OCI-LY3 (cell line): ENCODE data around the gene CD2AP.

Source experiments
- H2AFZ ChIP-seq: fragments of 200-600, 300-600 bp; shearing (Covaris generic); 2 replicates; pipeline ENCODE4 v1.6.0; 2014; ENCODE audit warnings: antibody characterized with exemption, low read depth, low read length
- H3K27ac ChIP-seq: fragments of 200-600, 300-600 bp; sonication (generic); 2 replicates; pipeline ENCODE4 v1.5.1; 2014; ENCODE audit warnings: mild to moderate bottlenecking, low read length, moderate library complexity, mixed read lengths
- H3K27me3 ChIP-seq: fragments of 200-600, 300-600 bp; sonication (generic); 2 replicates; pipeline ENCODE4 v1.6.1; 2014; ENCODE audit warnings: low read depth, low read length, mixed read lengths
- H3K36me3 ChIP-seq: fragments of 200-600, 300-600 bp; sonication (generic); replicated peaks from 2 replicates; pipeline ENCODE3; 2014; ENCODE audit warnings: low read depth, low read length, mixed read lengths
- H3K4me1 ChIP-seq: fragments of 300-600, 200-600 bp; sonication (generic); 2 replicates; pipeline ENCODE4 v1.6.1; 2014; ENCODE audit warnings: low read length, mixed read lengths
- H3K4me2 ChIP-seq: fragments of 200-600, 300-600 bp; sonication (generic); 2 replicates; pipeline ENCODE4 v1.6.1; 2014; ENCODE audit warnings: low read length, mixed read lengths
- H3K4me3 ChIP-seq: fragments of 300-600, 200-600 bp; sonication (generic); 2 replicates; pipeline ENCODE4 v1.5.1; 2014; ENCODE audit warnings: antibody characterized with exemption, mild to moderate bottlenecking, low read length, moderate library complexity
- H3K79me2 ChIP-seq: fragments of 300-600, 200-600 bp; shearing (Covaris generic); 2 replicates; pipeline ENCODE4 v1.6.1; 2014; ENCODE audit warnings: mild to moderate bottlenecking, low read length, mixed read lengths
- H3K9ac ChIP-seq: fragments of 300-600, 200-600 bp; shearing (Covaris generic); 2 replicates; pipeline ENCODE4 v1.6.0; 2014; ENCODE audit warnings: mild to moderate bottlenecking, low read length, moderate library complexity
- H3K9me3 ChIP-seq: fragments of 200-600, 300-600 bp; shearing (Covaris generic); 2 replicates; pipeline ENCODE4 v1.6.1; 2014; ENCODE audit warnings: low read length, mixed read lengths; ENCODE audit not compliant: insufficient read depth
- H4K20me1 ChIP-seq: fragments of 200-600, 300-600 bp; sonication (generic); 2 replicates; pipeline ENCODE4 v1.6.1; 2016; ENCODE audit warnings: low read length, mixed read lengths; ENCODE audit not compliant: insufficient read depth
- CTCF ChIP-seq: fragments of 200-600, 300-600 bp; sonication (generic); IDR thresholded peaks from 2 replicates; pipeline ENCODE4 v1.5.1; 2014; ENCODE audit warnings: antibody characterized with exemption, low read length, low read depth
- EZH2phosphoT487 ChIP-seq: fragments of 200-600 bp; shearing (Covaris generic); IDR thresholded peaks from 2 replicates; pipeline ENCODE4 v1.6.1; 2018; ENCODE audit warnings: antibody characterized with exemption, mixed run types, low read depth

The CD2AP gene

GRCh38 chr6:47465117-47465516 lies 12.5 kb upstream of the CD2AP start:
- H3K27ac ChIP-seq: no peak overlapping the region

DNA sequence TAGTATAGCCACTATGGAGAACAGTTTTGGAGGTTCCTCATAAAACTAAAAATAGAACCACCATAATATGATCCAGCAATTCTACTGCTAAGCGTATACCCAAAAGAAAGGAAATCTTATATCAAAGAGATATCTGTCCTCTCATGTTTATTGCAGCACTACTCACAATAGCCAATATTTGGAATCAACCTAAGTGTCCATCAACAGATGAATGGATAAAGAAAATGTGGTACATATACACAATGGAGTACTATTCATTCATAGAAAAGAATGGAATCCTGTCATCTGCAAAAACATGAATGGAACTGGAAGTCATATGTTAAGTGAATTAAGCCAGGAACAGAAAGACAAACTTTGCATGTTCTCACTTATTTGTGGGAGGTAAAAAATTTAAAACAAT lies 5.7 kb upstream of the CD2AP start:
- no peak overlapping the region for H3K9ac ChIP-seq
- no peaks in the 10 kb centered on the region for H3K36me3 ChIP-seq
- no peak overlapping the region for H3K4me3 ChIP-seq
- H3K79me2 ChIP-seq: no peaks in the 10 kb centered on the region
- no peak overlapping the region for H2AFZ ChIP-seq
- no peaks in the 10 kb centered on the region for H4K20me1 ChIP-seq
- peaks cover 9% of the 10 kb centered on the region for H3K4me1 ChIP-seq
- no peak overlapping the region for H3K27ac ChIP-seq
- H3K4me2 ChIP-seq: no peak overlapping the region
- H3K9me3 ChIP-seq: no peaks in the 10 kb centered on the region
- H3K27me3 ChIP-seq: no peaks in the 10 kb centered on the region
- TF ChIP-seq EZH2phosphoT487 (no peak), CTCF (no peak)

More at GRCh38 chr6:47465117-47465516, 12.5 kb upstream of the CD2AP start:
- H3K79me2 ChIP-seq: no peaks in the 10 kb centered on the region
- TF ChIP-seq EZH2phosphoT487 (no peak), CTCF (no peak)
- H3K27me3 ChIP-seq: no peaks in the 10 kb centered on the region
- H3K36me3 ChIP-seq: no peaks in the 10 kb centered on the region
- no peak overlapping the region for H3K4me2 ChIP-seq
- H3K4me3 ChIP-seq: no peak overlapping the region
- no peaks in the 10 kb centered on the region for H4K20me1 ChIP-seq
- peaks cover 7% of the 10 kb centered on the region; the same call in 1 of the 2 replicates for H3K9me3 ChIP-seq
- H2AFZ ChIP-seq: no peak overlapping the region
- H3K4me1 ChIP-seq: peaks cover 23% of the 10 kb centered on the region
- no peak overlapping the region for H3K9ac ChIP-seq

GRCh38 chr6:47473791-47474346 lies 3.7 kb upstream of the CD2AP start:
- Histone ChIP-seq H3K9ac (no peak overlapping the region), H4K20me1 (peaks cover 3% of the 10 kb centered on the region), H3K4me3 (no peak overlapping the region), H3K4me1 (peaks cover 9% of the 10 kb centered on the region), H3K4me2 (no peak overlapping the region), H3K9me3 (no peaks in the 10 kb centered on the region), H3K79me2 (peaks cover 11% of the 10 kb centered on the region), H3K27me3 (no peaks in the 10 kb centered on the region), H3K27ac (no peak overlapping the region), H3K36me3 (no peaks in the 10 kb centered on the region), H2AFZ (no peak overlapping the region)
- TF ChIP-seq CTCF: no peak
- TF ChIP-seq EZH2phosphoT487: no peak

- peaks cover 18% of the 10 kb centered on the region for H4K20me1 ChIP-seq
- H3K4me2 ChIP-seq: no peak overlapping the region
- H3K9ac ChIP-seq: no peak overlapping the region
- H2AFZ ChIP-seq: no peak overlapping the region
- peaks cover 26% of the 10 kb centered on the region for H3K79me2 ChIP-seq
- TF ChIP-seq EZH2phosphoT487: no peak
- no peak for TF ChIP-seq CTCF
- H3K4me3 ChIP-seq: no peak overlapping the region
- peaks cover 18% of the 10 kb centered on the region for H3K4me1 ChIP-seq
- no peaks in the 10 kb centered on the region for H3K9me3 ChIP-seq
- H3K27ac ChIP-seq: no peak overlapping the region
- H3K27me3 ChIP-seq: no peaks in the 10 kb centered on the region
- H3K36me3 ChIP-seq: no peaks in the 10 kb centered on the region
Observed at GRCh38 chr6:47475319-47475816, 2.2 kb upstream of the CD2AP start.
